Urothelium cell line (cell line): ENCODE data around the gene COL20A1.

Experiments used
- DNase-seq: peaks from one replicate; pipeline ENCODE4 v3.0.0; 2011; ENCODE audit warnings: low spot score, mixed read lengths
- FAIRE-seq: peaks from 2 replicates; lab custom pipeline; 2011; peaks lifted over from hg19 to GRCh38; lab: Jason Lieb, UNC

COL20A1 gene

GRCh38 chr20:63260521-63260920 is 32.5 kb upstream of the COL20A1 start:
- DNase-seq, result no peak
- FAIRE-seq, result no peak

DNA sequence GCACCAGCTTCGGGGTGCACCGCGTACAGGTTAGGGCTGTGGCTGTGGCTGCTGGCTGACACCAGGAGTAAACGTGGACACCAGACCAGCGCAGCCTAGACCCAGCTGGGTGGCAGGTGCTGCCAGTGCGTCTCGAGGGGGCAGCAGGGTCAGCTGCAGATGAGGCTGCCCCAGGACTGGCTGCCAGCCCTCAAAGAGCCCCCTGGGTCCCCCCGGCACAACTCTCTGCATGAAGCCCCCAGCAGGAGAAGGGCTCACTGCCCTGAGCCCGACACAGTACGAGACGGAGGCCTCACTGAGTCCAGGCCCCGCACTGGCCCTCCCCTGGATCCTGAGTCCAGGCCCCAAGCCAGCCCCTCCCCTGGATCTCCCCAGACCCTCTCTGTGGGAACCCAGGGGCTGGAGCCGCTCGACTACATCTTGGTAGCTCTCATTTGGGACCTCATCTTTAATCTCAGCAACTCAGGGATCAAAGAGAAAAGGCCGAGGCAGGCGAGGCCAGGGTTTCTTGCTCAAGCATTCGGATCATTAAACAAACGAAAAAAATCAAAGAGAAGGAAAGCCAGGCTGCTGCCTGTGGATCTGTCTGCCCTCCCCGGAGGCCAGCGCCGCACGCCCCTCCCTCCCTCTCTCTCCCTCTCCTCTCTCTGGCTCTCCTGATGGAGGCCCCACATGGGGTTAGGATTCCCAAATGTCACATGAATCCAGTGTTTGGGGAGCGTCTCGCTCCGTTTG is 31.8 kb upstream of the COL20A1 start:
- peak; percentile 77 for FAIRE-seq
- DNase-seq, result no peak

- peak; percentile 97 for FAIRE-seq
- no peak for DNase-seq
These were observed 31.0 kb upstream of the COL20A1 start for GRCh38 chr20:63261795-63262528.

GRCh38 chr20:63262836-63263235 is 30.1 kb upstream of the COL20A1 start:
- peak; percentile 42 for FAIRE-seq
- DNase-seq, result no peak

DNA sequence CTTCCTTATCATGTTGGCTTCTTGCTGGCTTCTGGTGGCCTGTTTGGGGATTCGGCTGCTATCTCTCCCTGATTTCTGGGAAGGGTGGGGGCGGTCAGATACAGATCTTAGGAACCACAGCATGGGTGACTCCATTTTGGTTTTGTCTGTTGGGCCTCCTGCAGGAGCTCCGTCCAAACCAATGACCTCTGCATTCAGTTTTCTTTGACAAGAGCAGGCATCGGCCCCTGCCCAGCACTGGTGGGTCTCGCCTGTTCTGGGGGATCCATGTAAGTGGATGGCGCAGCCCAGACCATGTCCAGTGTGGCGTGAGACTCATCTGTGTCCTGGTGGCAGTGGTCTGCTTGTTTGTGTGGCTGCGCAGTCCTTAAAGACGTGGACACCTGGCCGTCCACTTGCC is 29.0 kb upstream of the COL20A1 start:
- FAIRE-seq, result peak; percentile 86
- DNase-seq, result no peak

DNA sequence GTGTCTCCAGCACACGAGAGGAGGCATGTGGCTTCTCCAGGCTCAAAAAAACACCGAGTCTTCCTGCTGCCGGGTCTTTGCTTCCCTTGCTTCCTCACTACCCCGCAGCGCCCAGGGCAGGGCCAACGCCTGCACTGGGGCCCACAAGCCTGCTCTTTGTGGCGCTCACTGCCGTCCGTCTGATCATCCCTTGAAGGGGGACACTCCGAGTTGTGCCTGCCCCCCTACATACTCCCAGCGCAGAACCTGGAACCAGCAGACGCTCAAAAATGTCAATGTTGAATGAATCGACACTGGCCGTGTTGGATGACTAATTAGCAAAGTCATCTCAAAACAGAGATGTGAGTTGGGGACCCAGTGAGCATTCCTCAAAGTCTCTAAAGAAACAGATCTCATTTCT is 28.5 kb upstream of the COL20A1 start:
- FAIRE-seq (no peak), DNase-seq (no peak)

DNA sequence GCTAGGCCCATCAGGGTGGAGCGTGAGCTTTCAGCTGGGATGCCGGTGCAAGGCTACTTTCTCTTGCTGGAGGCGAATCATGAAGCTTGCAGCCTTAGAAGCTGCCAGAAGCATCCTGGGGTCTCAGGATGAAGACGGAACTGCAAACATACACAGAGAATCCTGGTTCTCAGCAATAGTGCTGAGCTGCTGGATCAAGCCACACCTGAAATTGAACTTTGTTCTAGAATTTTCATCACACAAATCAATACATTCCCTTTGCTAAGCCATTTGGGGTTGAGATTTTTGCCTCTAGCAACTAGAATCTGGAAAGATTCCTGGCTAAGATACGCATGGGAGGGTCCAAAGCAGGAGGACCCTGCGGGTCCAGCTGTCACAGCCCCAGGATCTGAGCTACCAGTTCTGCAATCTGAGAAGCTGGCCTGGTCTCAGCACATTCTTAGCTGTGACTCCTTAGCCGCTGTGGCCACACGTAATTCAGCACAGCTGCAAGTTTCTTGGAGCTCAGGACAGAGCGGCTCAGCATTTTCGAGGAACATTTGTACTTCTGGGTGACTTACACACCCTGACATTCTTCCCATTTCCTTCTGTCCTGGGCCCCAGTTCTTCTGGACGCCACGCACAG is 27.0 kb upstream of the COL20A1 start:
- FAIRE-seq (peak; percentile 74), DNase-seq (no peak)

DNA sequence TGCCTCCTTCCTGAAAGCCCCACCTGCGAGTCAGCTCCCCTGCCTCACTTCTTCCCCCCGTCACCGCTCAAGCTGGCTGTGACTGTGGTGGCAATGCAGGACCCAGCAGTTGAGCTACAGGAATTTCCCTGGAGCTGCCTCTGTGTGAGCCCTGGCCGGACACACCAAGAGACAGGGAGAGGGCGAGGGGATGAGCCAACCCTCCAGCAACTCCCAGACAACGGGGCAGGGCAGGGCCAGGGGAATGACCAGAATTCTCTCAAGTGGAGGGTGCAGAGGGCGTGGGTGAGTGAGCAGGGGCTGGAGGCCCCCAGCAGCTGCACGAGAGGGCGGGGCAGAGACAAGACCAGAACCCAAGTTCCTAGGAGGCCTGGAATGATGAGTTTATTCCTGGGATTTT is 25.3 kb upstream of the COL20A1 start:
- DNase-seq (no peak), FAIRE-seq (peak; percentile 71)

DNA sequence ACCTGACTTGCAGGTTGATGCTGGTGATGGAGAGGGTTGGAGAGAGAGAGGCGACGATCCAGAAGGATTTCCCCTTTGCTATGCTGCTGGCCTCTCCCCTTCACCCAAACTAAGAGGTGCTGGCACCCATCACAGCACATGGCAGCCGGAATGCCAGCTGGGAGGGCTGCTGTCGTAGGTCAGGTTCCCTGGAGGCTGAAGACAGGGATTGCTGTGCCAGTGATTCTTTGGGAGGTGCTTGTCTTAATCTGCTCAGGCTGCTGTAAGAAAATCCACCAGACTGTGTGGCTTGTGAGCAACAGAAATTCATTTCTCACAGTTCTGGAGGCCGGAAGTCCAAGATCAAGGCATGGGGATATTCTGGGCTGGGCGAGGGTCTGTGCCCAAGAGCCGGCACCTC is 24.7 kb upstream of the COL20A1 start:
- FAIRE-seq (peak; percentile 71), DNase-seq (no peak)

GRCh38 chr20:63268671-63269439 is 24.1 kb upstream of the COL20A1 start:
- DNase-seq (peak; percentile 84), FAIRE-seq (peak; percentile 94)

DNA sequence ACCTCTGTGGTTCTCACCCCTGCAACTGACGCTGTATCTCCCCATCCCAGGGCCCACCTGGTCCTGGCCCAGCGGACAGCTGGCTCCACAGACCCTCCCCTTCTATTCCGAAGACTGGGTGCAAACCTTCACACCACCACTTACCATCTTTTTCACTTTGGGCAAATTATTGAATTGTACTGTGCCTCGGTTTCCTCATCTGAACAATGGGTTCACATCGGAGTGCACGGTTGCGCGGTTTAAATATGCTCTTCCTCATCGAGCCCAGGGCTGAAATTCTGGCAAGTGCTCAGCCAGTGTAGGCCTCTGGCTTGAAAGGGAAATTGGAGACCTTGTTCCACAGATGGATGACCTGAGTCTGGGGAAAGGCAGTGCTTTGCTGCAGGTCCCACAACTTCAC is 23.3 kb upstream of the COL20A1 start:
- no peak for DNase-seq
- FAIRE-seq, result no peak

DNA sequence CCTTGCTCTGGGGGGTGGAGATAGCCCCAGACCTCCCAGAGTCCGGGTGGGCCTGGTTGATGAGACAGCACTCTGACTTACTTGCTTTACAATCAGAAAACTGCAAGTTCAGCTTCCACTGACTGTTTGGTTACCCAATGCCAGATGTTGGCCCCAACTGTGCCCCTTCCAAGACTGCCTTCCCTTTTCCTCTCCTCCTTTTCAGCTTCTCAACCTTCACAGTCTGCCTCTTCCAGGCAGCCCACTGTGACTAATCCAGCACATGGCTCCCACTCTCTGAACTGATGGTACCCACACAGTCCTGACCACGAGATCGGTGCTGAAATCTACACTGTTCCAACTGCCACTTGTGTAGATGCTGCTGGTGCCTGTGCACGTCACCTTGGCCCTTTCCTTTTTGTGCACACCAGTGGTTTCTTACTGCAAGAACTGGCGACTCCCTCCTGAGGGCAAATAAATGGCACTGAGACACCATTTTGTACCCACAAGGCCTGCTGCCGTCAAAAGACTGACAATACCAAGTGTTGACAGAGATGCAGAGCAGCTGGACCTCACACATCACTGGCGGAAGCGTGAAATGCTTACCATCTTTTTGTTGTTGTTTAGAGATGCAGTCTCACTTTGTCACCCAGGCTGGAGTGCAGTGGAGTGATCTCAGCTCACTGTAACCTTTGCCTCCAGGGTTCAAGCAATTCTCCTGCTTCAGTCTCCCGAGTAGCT is 22.2 kb upstream of the COL20A1 start:
- peak; percentile 91 for FAIRE-seq

DNA sequence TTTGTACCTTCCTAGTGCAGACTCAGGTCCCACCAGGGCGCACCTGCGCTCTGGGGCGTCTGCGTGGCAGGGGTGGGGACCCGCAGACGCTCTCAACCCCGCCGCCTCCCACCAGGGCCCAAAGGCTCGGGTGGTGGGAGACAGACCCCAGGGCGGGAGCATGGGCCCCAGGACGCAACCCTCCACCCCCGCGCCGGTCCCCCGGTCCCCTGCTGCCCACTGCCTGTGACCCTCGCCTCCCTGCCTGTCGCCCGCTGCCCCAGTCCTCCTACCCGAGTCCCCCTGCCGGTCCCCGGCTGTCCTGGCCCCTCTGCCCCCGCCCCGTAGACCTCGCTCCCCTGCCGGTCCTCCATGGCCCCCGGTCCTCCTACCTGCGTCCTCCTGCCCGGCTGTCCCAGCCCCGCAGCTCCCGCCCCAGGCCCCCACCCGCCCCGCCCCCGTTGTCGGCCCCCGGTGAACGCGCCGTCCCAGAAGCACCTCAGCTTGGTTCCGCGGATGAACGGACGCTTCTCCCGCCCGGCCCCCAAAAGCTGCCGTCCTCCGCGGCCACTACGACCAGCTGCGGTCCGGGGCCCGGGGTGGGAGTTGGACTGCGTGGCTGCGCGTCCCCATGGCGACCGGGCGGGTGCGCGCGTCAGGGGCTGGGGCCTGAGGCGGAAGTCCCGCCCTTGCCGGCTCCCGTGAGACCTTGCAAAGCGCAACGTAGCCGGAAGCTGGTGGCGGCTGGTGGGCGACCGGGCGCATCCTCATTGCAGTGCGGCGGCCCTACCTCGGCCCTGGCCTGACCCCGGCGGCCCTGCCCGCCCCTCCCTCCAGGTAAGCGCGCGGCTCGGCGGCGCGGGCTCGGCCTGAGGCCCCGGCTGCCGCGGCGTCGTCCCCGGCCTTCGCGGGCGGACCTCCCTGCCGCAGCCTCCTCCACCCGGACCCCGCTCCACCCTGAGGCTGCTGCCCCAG is 20.6 kb upstream of the COL20A1 start, which contains the start of gene ARFGAP1:
TSS of gene ARFGAP1 (plus strand) at position 709 of the 954 bp plus-strand sequence. CDS start 2,768 bp downstream, outside the sequence.
- DNase-seq (peak; percentile 100), FAIRE-seq (peak; percentile 100)

More for the DNA sequence above, 22.2 kb upstream of the COL20A1 start:
- no peak for DNase-seq

- FAIRE-seq, result no peak
- DNase-seq, result no peak
These were observed 19.9 kb upstream of the COL20A1 start for GRCh38 chr20:63273059-63273579.

GRCh38 chr20:63273635-63274380 is 19.2 kb upstream of the COL20A1 start:
- FAIRE-seq (peak; percentile 92), DNase-seq (peak; percentile 79)

DNA sequence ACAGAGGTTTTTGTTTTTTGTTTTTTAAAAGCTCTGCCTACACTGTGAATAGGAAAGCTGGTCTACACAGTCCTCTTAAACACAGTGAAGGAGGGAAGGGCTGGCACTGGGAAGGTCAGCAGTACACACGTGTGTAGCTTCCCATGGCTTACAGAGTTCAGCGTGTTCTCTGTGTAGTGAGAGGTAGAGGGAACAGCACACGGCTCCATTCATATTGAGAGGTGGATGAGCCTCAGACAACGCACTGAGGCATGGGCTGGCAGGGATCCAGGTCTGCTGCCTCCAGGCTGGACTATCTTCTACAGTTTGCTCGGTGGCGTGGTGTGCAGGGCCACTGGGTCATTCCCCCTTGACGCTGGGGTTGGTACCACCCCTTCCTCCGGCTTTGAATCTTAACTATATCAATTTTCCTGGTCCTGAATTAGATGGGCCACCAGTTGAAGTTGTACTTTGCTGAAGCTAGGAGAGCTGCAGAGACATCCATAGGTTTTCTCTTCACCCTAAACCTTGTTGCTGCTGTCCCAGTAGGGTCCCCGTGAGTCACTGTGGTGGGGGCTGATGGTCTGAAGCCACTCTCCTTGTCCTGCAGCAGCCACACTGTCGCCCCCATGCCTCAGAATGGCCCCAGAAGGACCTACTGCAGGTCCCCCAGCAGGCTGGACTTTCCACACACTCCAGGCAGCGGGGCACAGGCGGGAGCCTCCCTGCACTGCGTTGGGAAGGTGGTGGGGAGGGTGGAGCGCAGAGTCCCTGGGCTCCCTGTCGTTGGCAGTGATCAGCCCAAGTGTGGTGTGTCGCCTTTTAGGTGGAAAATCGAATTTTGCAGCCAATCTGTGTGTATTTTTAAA is 18.4 kb upstream of the COL20A1 start:
- peak; percentile 79 for FAIRE-seq
- DNase-seq, result no peak

- DNase-seq, result no peak
- FAIRE-seq, result no peak
These were observed 17.2 kb upstream of the COL20A1 start for GRCh38 chr20:63275825-63276224.
